PC-9 (cell line): ENCODE results near the gene ALG11. TPM values are rescaled to one million over a fixed set of nuclear protein-coding genes. Genes with fewer than 3 reads are reported as not detected.

Experiments
- BruUV-seq: library from RNA; stranded (reverse); fragments of 400-500 nt; replicated peaks from 2 replicates; lab custom pipeline; 2021; lab: Mats Ljungman, UMichigan
- CTCF ChIA-PET: fragments of 300-600 bp; sonication (Branson Sonifier 250); formaldehyde crosslinking; loops from one replicate; lab custom pipeline; 2022; ENCODE audit warnings: antibody characterized with exemption; lab: Charles Lee
- POLR2A ChIA-PET: fragments of 300-600 bp; sonication (Branson Sonifier 250); formaldehyde crosslinking; loops from one replicate; lab custom pipeline; 2022; ENCODE audit warnings: antibody characterized with exemption; ENCODE audit not compliant: unreplicated experiment; lab: Charles Lee
- DNase-seq, 2 experiments: peaks; one replicate each; pipeline versions ENCODE4 v3.0.0 to v3.0.0-alpha.2; 2015 to 2022; ENCODE audit warnings: mixed read lengths in 1 of 2
- H2AFZ ChIP-seq: fragments of 200-600 bp; sonication (generic); 2 replicates; pipeline ENCODE4 v1.8.1; 2017; ENCODE audit warnings: antibody characterized with exemption
- H3F3A ChIP-seq: fragments of 200-600 bp; sonication (generic); 2 replicates; pipeline ENCODE4 v1.8.1; 2017; ENCODE audit warnings: antibody characterized with exemption, mild to moderate bottlenecking, low read depth; ENCODE audit not compliant: insufficient read depth
- H3K27ac ChIP-seq: fragments of 200-600 bp; sonication (generic); 2 replicates; pipeline ENCODE4 v1.6.1; 2016; ENCODE audit warnings: mixed run types
- H3K27me3 ChIP-seq: fragments of 200-600 bp; sonication (generic); 2 replicates; pipeline ENCODE4 v1.6.1; 2016; ENCODE audit warnings: low read depth, mixed run types; ENCODE audit not compliant: insufficient read depth
- H3K36me3 ChIP-seq: fragments of 200-600 bp; sonication (generic); 2 replicates; pipeline ENCODE4 v1.6.1; 2016; ENCODE audit warnings: low read depth, mixed run types
- H3K4me1 ChIP-seq: fragments of 200-600 bp; sonication (generic); replicated peaks from 2 replicates; pipeline ENCODE4 v1.6.1; 2016; ENCODE audit warnings: mixed run types; ENCODE audit not compliant: insufficient read depth
- H3K4me2 ChIP-seq: fragments of 200-600 bp; sonication (generic); 2 replicates; pipeline ENCODE4 v1.6.1; 2017; ENCODE audit warnings: mixed run types
- H3K4me3 ChIP-seq: fragments of 200-600 bp; sonication (generic); 2 replicates; pipeline ENCODE4 v1.6.1; 2016; ENCODE audit warnings: mixed run types
- H3K79me2 ChIP-seq: fragments of 200-600 bp; sonication (generic); 2 replicates; pipeline ENCODE4 v1.6.1; 2017; ENCODE audit warnings: low read depth, mixed run types
- H3K9me2 ChIP-seq: fragments of 200-600 bp; sonication (generic); 2 replicates; pipeline ENCODE4 v1.8.1; 2017; ENCODE audit warnings: mild to moderate bottlenecking; ENCODE audit not compliant: insufficient read depth
- H3K9me3 ChIP-seq: fragments of 200-600 bp; sonication (generic); 2 replicates; pipeline ENCODE4 v1.8.1; 2016; ENCODE audit warnings: low read depth; ENCODE audit not compliant: insufficient read depth
- H4K20me1 ChIP-seq: fragments of 200-600 bp; sonication (generic); 2 replicates; pipeline ENCODE4 v1.8.1; 2017; ENCODE audit not compliant: insufficient read depth
- CTCF ChIP-seq: fragments of 200-600 bp; sonication (generic); conservative IDR thresholded peaks from 2 replicates; pipeline ENCODE4 v1.6.1; 2017; ENCODE audit warnings: mixed run types, antibody characterized with exemption, mild to moderate bottlenecking, moderate library complexity
- EZH2 ChIP-seq: fragments of 200-600 bp; sonication (generic); IDR thresholded peaks from 2 replicates; pipeline ENCODE4 v1.8.0; 2017; ENCODE audit warnings: antibody characterized with exemption, low read depth
- intact Hi-C: fragments of 100-400 bp; cut with micrococcal nuclease; formaldehyde crosslinking; loops from one replicate; pipeline ENCODE4 v1.10.0; 2022; ENCODE audit not compliant: unreplicated experiment
- total RNA-seq: library from RNA; stranded (reverse); gene quantifications from 2 replicates; pipeline ENCODE4 v1.2.3, GENCODE V29; 2021

ALG11 gene
- total RNA-seq, 1 experiment from 2014 or later, result 15.0 TPM

- no peaks in the 10 kb centered on the region for H4K20me1 ChIP-seq
- intact Hi-C loops, result no loop called here
- no peak overlapping the region for H3K4me2 ChIP-seq
- no peak overlapping the region for H2AFZ ChIP-seq
- ChIA-PET POLR2A (no interaction called here), CTCF (no interaction called here)
- no peaks in the 10 kb centered on the region for H3K9me2 ChIP-seq
- no peaks in the 10 kb centered on the region for H3F3A ChIP-seq
- no peak for DNase-seq
- no peak overlapping the region for H3K4me3 ChIP-seq
- no peaks in the 10 kb centered on the region for H3K36me3 ChIP-seq
- TF ChIP-seq CTCF (no peak), EZH2 (no peak)
- no peaks in the 10 kb centered on the region for H3K27me3 ChIP-seq
- H3K27ac ChIP-seq, result no peak overlapping the region
- BruUV-seq, result no TSS peak
- H3K4me1 ChIP-seq, result no peaks in the 10 kb centered on the region
- H3K9me3 ChIP-seq, result no peaks in the 10 kb centered on the region
- no peaks in the 10 kb centered on the region for H3K79me2 ChIP-seq
Observed at GRCh38 chr13:51974482-51974881, 37.7 kb upstream of the ALG11 start.

GRCh38 chr13:51976423-51976822 is 35.8 kb upstream of the ALG11 start:
- Histone ChIP-seq H3K9me3 (no peaks in the 10 kb centered on the region), H3K27me3 (no peaks in the 10 kb centered on the region), H2AFZ (no peak overlapping the region), H3K79me2 (no peaks in the 10 kb centered on the region), H3K27ac (no peak overlapping the region), H3F3A (no peaks in the 10 kb centered on the region), H3K4me3 (no peak overlapping the region), H3K9me2 (no peaks in the 10 kb centered on the region), H3K36me3 (no peaks in the 10 kb centered on the region), H3K4me1 (no peaks in the 10 kb centered on the region), H4K20me1 (no peaks in the 10 kb centered on the region), H3K4me2 (no peak overlapping the region)
- CTCF ChIA-PET, result no interaction called here
- POLR2A ChIA-PET, result no interaction called here
- DNase-seq, result no peak
- BruUV-seq, result no TSS peak
- no peak for TF ChIP-seq CTCF
- TF ChIP-seq EZH2, result no peak
- intact Hi-C loops, result no loop called here

- H3K36me3 ChIP-seq, result no peaks in the 10 kb centered on the region
- H3K4me3 ChIP-seq, result no peak overlapping the region
- no peak overlapping the region for H2AFZ ChIP-seq
- no peak overlapping the region for H3K27ac ChIP-seq
- H3K4me1 ChIP-seq, result no peaks in the 10 kb centered on the region
- H3F3A ChIP-seq, result no peaks in the 10 kb centered on the region
- TF ChIP-seq EZH2 (no peak), CTCF (no peak)
- no peak overlapping the region for H3K4me2 ChIP-seq
- no peaks in the 10 kb centered on the region for H3K79me2 ChIP-seq
- no TSS peak for BruUV-seq
- no peaks in the 10 kb centered on the region for H3K9me2 ChIP-seq
- H3K27me3 ChIP-seq, result no peaks in the 10 kb centered on the region
- POLR2A ChIA-PET, result no interaction called here
- intact Hi-C loops, result no loop called here
- CTCF ChIA-PET, result no interaction called here
- no peaks in the 10 kb centered on the region for H3K9me3 ChIP-seq
- H4K20me1 ChIP-seq, result no peaks in the 10 kb centered on the region
- no peak for DNase-seq
Observed at GRCh38 chr13:51976890-51977289, 35.3 kb upstream of the ALG11 start.
